Endothelial cell of umbilical vein (primary cell): Measurements from ENCODE around the gene BIN1. TPM values are rescaled to one million over a fixed set of nuclear protein-coding genes. Genes with fewer than 3 reads are reported as not detected.

Experiments used
- BruUV-seq: library from RNA; stranded (reverse); fragments of 400-500 nt; replicated peaks from 2 replicates; lab custom pipeline; 2021; lab: Mats Ljungman, UMichigan
- CTCF ChIA-PET: fragments of 300-600, 350-600 bp; sonication (Branson Sonifier 250); formaldehyde crosslinking; loops from one replicate; lab custom pipeline; 2021; ENCODE audit warnings: antibody characterized with exemption, inconsistent platforms; lab: Charles Lee
- POLR2A ChIA-PET: fragments of 300-600, 350-600 bp; sonication (Branson Sonifier 250); formaldehyde crosslinking; loops from one replicate; lab custom pipeline; 2021; ENCODE audit warnings: antibody characterized with exemption, inconsistent platforms; lab: Charles Lee
- DNase-seq: peaks from one replicate; pipeline ENCODE4 v3.0.0-alpha.2; 2011; ENCODE audit warnings: low read depth, low spot score
- FAIRE-seq: peaks from 2 replicates; lab custom pipeline; 2011; peaks lifted over from hg19 to GRCh38; lab: Jason Lieb, UNC
- H2AFZ ChIP-seq: 2 replicates; pipeline ENCODE4 v1.6.0; 2012; ENCODE audit warnings: low read depth, low read length, control low read depth, inconsistent platforms
- H3K27ac ChIP-seq: 2 replicates; pipeline ENCODE4 v1.5.1; 2011; ENCODE audit warnings: low read depth, mild to moderate bottlenecking, control low read depth, low read length, moderate library complexity; ENCODE audit not compliant: insufficient read depth
- H3K27me3 ChIP-seq, 2 experiments: 2 replicates each; pipeline versions ENCODE4 v1.6.0 to v1.6.1; 2011; ENCODE audit warnings: low read length in 2 of 2, mixed read lengths in 1 of 2; ENCODE audit not compliant: control insufficient read depth in 2 of 2, insufficient read depth in 2 of 2
- H3K36me3 ChIP-seq, 2 experiments: 2 replicates in 1 of 2; 3 replicates in 1 of 2; pipeline ENCODE4 v1.5.1; 2011; ENCODE audit warnings: low read length in 2 of 2, mild to moderate bottlenecking in 1 of 2, moderate library complexity in 1 of 2; ENCODE audit not compliant: control insufficient read depth in 2 of 2, insufficient read depth in 2 of 2; ENCODE audit errors: extremely low read depth in 1 of 2
- H3K4me1 ChIP-seq: 3 replicates; pipeline ENCODE4 v1.5.1; 2011; ENCODE audit warnings: mild to moderate bottlenecking, low read length; ENCODE audit not compliant: control insufficient read depth, insufficient read depth; ENCODE audit errors: extremely low read depth
- H3K4me2 ChIP-seq: 2 replicates; pipeline ENCODE4 v1.6.1; 2011; ENCODE audit warnings: low read length, control low read depth, mixed read lengths; ENCODE audit not compliant: insufficient read depth
- H3K4me3 ChIP-seq, 3 experiments: fragments of 200-600 bp in 1 of 3; sonication (generic), shearing (Covaris generic) in 1 of 3; replicated peaks in 1 of 3; 2 replicates each; pipeline ENCODE4 v1.5.1; 2011 to 2016; ENCODE audit warnings: control low read depth in 3 of 3, low read length in 3 of 3, mild to moderate bottlenecking in 2 of 3, inconsistent platforms in 1 of 3, low read depth in 1 of 3, moderate library complexity in 1 of 3; ENCODE audit not compliant: insufficient read depth in 1 of 3
- H3K79me2 ChIP-seq: 2 replicates; pipeline ENCODE4 v1.6.0; 2012; ENCODE audit warnings: low read length, inconsistent platforms; ENCODE audit not compliant: control insufficient read depth, insufficient read depth
- H3K9ac ChIP-seq: replicated peaks from 2 replicates; pipeline ENCODE3; 2011; ENCODE audit warnings: low read length, control low read depth; ENCODE audit not compliant: insufficient read depth; ENCODE audit errors: extremely low read depth
- H3K9me1 ChIP-seq: replicated peaks from 3 replicates; pipeline ENCODE4 v1.6.0; 2011; ENCODE audit warnings: mild to moderate bottlenecking, low read length; ENCODE audit not compliant: control insufficient read depth, insufficient read depth; ENCODE audit errors: extremely low read depth
- H3K9me3 ChIP-seq: replicated peaks from 2 replicates; pipeline ENCODE4 v1.5.1; 2012; ENCODE audit warnings: low read length, inconsistent platforms; ENCODE audit not compliant: control insufficient read depth, insufficient read depth
- H4K20me1 ChIP-seq: replicated peaks from 2 replicates; pipeline ENCODE3; 2011; ENCODE audit warnings: mild to moderate bottlenecking, low read length; ENCODE audit not compliant: control insufficient read depth, insufficient read depth; ENCODE audit errors: extremely low read depth
- EZH2 ChIP-seq: IDR thresholded peaks from 2 replicates; pipeline ENCODE4 v1.6.1; 2012; ENCODE audit warnings: borderline replicate concordance, low read depth, mild to moderate bottlenecking, moderate library complexity, low read length, inconsistent platforms; ENCODE audit not compliant: severe bottlenecking
- FOS ChIP-seq: IDR thresholded peaks from 2 replicates; pipeline ENCODE4 v1.6.1; 2011; ENCODE audit warnings: mild to moderate bottlenecking, low read length, moderate library complexity, borderline replicate concordance; ENCODE audit not compliant: insufficient read depth
- GATA2 ChIP-seq: IDR thresholded peaks from 2 replicates; pipeline ENCODE4 v1.7.0; 2011; ENCODE audit warnings: low read depth, mild to moderate bottlenecking, moderate library complexity, mixed read lengths, low read length; ENCODE audit not compliant: insufficient read length, insufficient read depth
- JUN ChIP-seq: IDR thresholded peaks from 2 replicates; pipeline ENCODE4 v1.6.1; 2011; ENCODE audit warnings: borderline replicate concordance, low read depth; ENCODE audit not compliant: insufficient read length, insufficient read depth
- MYC ChIP-seq: IDR thresholded peaks from one replicate; pipeline ENCODE4 v1.6.1; 2011; ENCODE audit warnings: mild to moderate bottlenecking, low read depth, low read length
- POLR2A ChIP-seq: IDR thresholded peaks from 2 replicates; pipeline ENCODE4 v1.6.1; 2012; ENCODE audit warnings: low read depth, mild to moderate bottlenecking, control low read depth, low read length
- POLR2AphosphoS5 ChIP-seq: IDR thresholded peaks from 2 replicates; pipeline ENCODE4 v1.6.1; 2012; ENCODE audit warnings: low read depth, mild to moderate bottlenecking, control low read depth, low read length, moderate library complexity; ENCODE audit not compliant: insufficient read depth
- dilution Hi-C: fragments of 300-500 bp; cut with MboI; formaldehyde crosslinking; loops from one replicate; pipeline ENCODE4 v1.15.0; 2019; ENCODE audit warnings: low sequenced_read_pairs; ENCODE audit not compliant: extremely low pct_ligation_motif_present
- intact Hi-C: fragments of 100-400 bp; cut with micrococcal nuclease; formaldehyde crosslinking; loops from one replicate; pipeline ENCODE4 v1.10.0; 2022
- polyA plus RNA-seq, 4 experiments: library from polyadenylated mRNA; depleted of rRNA in 3 of 4; stranded (reverse) in 3 of 4; unstranded in 1 of 4; fragments of >200 nt; gene quantifications; 2 replicates each; pipeline versions ENCODE4 v1.2.1 to v1.2.3, GENCODE V29; 2011 to 2012; ENCODE audit warnings: missing spikeins in 1 of 4
- total RNA-seq: library from RNA; stranded (reverse); gene quantifications from 2 replicates; pipeline ENCODE4 v1.2.3, GENCODE V29; 2021
- TF ChIP-seq, protein P1 (sequence below): IDR thresholded peaks from 2 replicates; pipeline ENCODE4 v1.6.1; 2011; ENCODE audit not compliant: insufficient read depth, insufficient read length
- TF ChIP-seq, protein P2 (sequence below), 2 donors: IDR thresholded peaks; 1 replicate in 1 of 2; 2 replicates in 1 of 2; pipeline ENCODE4 v1.5.1; 2011; ENCODE audit warnings: low read length in 2 of 2, mild to moderate bottlenecking in 2 of 2, moderate library complexity in 2 of 2, control low read depth in 1 of 2, inconsistent platforms in 1 of 2, low read depth in 1 of 2; ENCODE audit not compliant: insufficient read depth in 1 of 2; ENCODE audit errors: extremely low read depth in 1 of 2

The BIN1 gene
- total and polyA plus RNA-seq, 2 donors (not counting 3 experiments of a cell fraction or from before 2014, with no cell fraction given), result 26.3 to 36.9 TPM

DNA sequence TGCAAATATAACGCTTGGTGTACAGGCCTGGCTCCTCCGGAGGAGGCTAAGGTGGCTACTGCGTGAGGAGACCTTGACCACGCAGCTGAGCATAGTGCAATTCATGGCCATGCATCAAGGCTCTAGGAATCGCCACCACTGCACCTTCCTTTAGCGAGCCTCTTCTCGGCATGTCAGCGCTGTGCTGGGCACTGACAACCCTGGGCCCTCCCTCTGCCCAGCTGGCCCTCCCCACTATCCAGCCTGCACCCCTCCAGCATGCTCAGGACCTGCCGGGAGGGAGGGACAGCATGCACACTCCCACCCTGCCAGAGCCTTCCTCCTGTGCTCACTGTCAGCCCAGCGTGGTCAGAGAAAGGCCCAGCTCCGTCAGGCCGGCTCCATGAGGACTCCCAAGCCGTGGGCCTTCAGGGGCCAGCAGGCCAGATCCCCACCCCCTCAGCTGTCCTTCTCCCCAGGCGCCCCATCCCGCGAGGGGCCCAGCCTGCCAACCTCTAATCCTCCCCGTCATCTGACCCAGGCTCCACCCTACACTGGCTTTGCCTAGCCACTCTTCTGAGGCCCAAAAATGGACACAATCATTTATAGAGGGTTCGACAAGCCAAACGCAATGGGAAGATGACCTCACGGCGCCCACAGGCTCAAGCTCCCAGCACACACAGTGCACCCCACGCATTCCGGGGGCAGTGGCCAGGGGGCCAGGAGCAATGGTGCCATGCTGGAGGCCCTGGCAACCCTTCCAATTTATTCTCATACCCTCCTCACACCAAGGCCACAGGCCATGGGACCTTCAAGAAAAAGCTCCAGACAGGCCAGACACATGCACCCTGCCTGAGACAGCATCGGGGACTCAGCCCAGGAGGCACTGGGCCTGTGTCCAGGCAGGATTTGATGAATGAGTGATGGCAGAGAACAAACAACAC is 3.5 kb downstream of the BIN1 start:
- DNase-seq (no peak), FAIRE-seq (no peak)
- Histone ChIP-seq H3K4me2 (no peak overlapping the region), H3K4me1 (peaks cover 6% of the 10 kb centered on the region), H3K79me2 (peaks cover 37% of the 10 kb centered on the region), H3K27me3 (no peaks in the 10 kb centered on the region), H2AFZ (no peak overlapping the region), H3K9me1 (no peaks in the 10 kb centered on the region), H3K36me3 (no peaks in the 10 kb centered on the region), H4K20me1 (no peaks in the 10 kb centered on the region), H3K4me3 (no peak overlapping the region), H3K9ac (no peak overlapping the region), H3K9me3 (no peaks in the 10 kb centered on the region), H3K27ac (no peak overlapping the region)
- intact Hi-C loops (no loop called here), dilution Hi-C loops (no loop called here)
- no TSS peak for BruUV-seq
- ChIA-PET CTCF (interaction anchor here (1.1 to 1.9 kb wide), 3 partner anchors 9 to 35 kb away, joined by 3 to 6 read pairs (median 4); no protein-coding TSS in a partner anchor), POLR2A (no interaction called here)
- TF ChIP-seq, protein P1, sequence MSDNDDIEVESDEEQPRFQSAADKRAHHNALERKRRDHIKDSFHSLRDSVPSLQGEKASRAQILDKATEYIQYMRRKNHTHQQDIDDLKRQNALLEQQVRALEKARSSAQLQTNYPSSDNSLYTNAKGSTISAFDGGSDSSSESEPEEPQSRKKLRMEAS, result no peak
- TF ChIP-seq, protein P2, sequence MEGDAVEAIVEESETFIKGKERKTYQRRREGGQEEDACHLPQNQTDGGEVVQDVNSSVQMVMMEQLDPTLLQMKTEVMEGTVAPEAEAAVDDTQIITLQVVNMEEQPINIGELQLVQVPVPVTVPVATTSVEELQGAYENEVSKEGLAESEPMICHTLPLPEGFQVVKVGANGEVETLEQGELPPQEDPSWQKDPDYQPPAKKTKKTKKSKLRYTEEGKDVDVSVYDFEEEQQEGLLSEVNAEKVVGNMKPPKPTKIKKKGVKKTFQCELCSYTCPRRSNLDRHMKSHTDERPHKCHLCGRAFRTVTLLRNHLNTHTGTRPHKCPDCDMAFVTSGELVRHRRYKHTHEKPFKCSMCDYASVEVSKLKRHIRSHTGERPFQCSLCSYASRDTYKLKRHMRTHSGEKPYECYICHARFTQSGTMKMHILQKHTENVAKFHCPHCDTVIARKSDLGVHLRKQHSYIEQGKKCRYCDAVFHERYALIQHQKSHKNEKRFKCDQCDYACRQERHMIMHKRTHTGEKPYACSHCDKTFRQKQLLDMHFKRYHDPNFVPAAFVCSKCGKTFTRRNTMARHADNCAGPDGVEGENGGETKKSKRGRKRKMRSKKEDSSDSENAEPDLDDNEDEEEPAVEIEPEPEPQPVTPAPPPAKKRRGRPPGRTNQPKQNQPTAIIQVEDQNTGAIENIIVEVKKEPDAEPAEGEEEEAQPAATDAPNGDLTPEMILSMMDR (IDR thresholded peaks at IDR 0.05; ENCODE audit: extremely low read depth in 1 of 2, insufficient read depth in 1 of 2, low read depth in 1 of 2, low read length in 2 of 2), result no peak
- no peak for TF ChIP-seq JUN
- TF ChIP-seq POLR2AphosphoS5, result no peak
- no peak for TF ChIP-seq MYC
- no peak for TF ChIP-seq POLR2A
- no peak for TF ChIP-seq FOS
- no peak for TF ChIP-seq GATA2
- TF ChIP-seq EZH2, result no peak
